B cell (primary cell): ENCODE data around the gene SP3. TPM values are rescaled to one million over a fixed set of nuclear protein-coding genes. Genes with fewer than 3 reads are reported as not detected.

Source experiments
- ATAC-seq: fragments of 200-7000 bp; cut with Tn5 transposase; one replicate; pipeline ENCODE4 v1.10.0; 2021; ENCODE audit warnings: low read depth, mild to moderate bottlenecking, moderate number of reproducible peaks, moderate library complexity
- CTCF ChIA-PET: fragments of 350-600 bp; sonication (Branson Sonifier 250); formaldehyde crosslinking; loops from one replicate; lab custom pipeline; 2021; ENCODE audit warnings: antibody characterized with exemption, inconsistent platforms; lab: Charles Lee
- POLR2A ChIA-PET: fragments of 350-600 bp; sonication (Branson Sonifier 250); formaldehyde crosslinking; loops from one replicate; lab custom pipeline; 2021; ENCODE audit warnings: antibody characterized with exemption; lab: Charles Lee
- DNase-seq: peaks from one replicate; pipeline ENCODE4 v3.0.0; 2013
- H2AFZ ChIP-seq: 2 replicates; pipeline ENCODE4 v1.6.1; 2012; ENCODE audit warnings: mild to moderate bottlenecking, low read depth, low read length; ENCODE audit not compliant: insufficient read depth, poor library complexity, severe bottlenecking
- H3K27ac ChIP-seq, 2 donors: 1 replicate in 1 of 2; 2 replicates in 1 of 2; pipeline ENCODE4 v1.5.1; 2012 to 2013; ENCODE audit warnings: low read length in 2 of 2, mild to moderate bottlenecking in 2 of 2, moderate library complexity in 1 of 2
- H3K27me3 ChIP-seq, 4 experiments: fragments of 200-600 bp in 1 of 4; sonication (generic) in 1 of 4; replicated peaks in 1 of 4; 1 replicate in 2 of 4; 2 replicates in 2 of 4; pipeline versions ENCODE4 v1.6.1 to v1.7.0; 2013 to 2016; ENCODE audit warnings: low read length in 3 of 4, mild to moderate bottlenecking in 2 of 4, mixed read lengths in 1 of 4, moderate library complexity in 1 of 4; ENCODE audit not compliant: insufficient read depth in 4 of 4, control insufficient read depth in 3 of 4; ENCODE audit errors: control extremely low read depth in 1 of 4
- H3K36me3 ChIP-seq, 2 experiments: replicated peaks in 1 of 2; 1 replicate in 1 of 2; 2 replicates in 1 of 2; pipeline versions ENCODE4 v1.6.1 to v1.7.1; 2013; ENCODE audit warnings: low read length in 1 of 2; ENCODE audit not compliant: insufficient read depth in 2 of 2, control insufficient read depth in 1 of 2; ENCODE audit errors: control extremely low read depth in 1 of 2, extremely low read depth in 1 of 2
- H3K4me1 ChIP-seq, 2 donors: fragments of 200-600 bp in 1 of 2; sonication (generic) in 1 of 2; 1 replicate in 1 of 2; 2 replicates in 1 of 2; pipeline versions ENCODE4 v1.5.1 to v1.6.1; 2013 to 2017; ENCODE audit warnings: low read length in 2 of 2; ENCODE audit not compliant: control insufficient read depth in 2 of 2, insufficient read depth in 2 of 2
- H3K4me2 ChIP-seq: replicated peaks from 2 replicates; pipeline ENCODE3; 2012; ENCODE audit warnings: mild to moderate bottlenecking, low read depth, low read length; ENCODE audit not compliant: poor library complexity, severe bottlenecking
- H3K4me3 ChIP-seq, 5 experiments: fragments of 200-600 bp in 1 of 5; sonication (generic) in 1 of 5; 1 replicate in 3 of 5; 2 replicates in 2 of 5; pipeline versions ENCODE4 v1.5.1 to v1.7.0; 2011 to 2016; ENCODE audit warnings: low read length in 4 of 5, mild to moderate bottlenecking in 4 of 5, low read depth in 2 of 5, control low read depth in 1 of 5, moderate library complexity in 1 of 5; ENCODE audit not compliant: insufficient read depth in 1 of 5; ENCODE audit errors: control extremely low read depth in 1 of 5, extremely low read depth in 1 of 5
- H3K79me2 ChIP-seq: fragments of 200-600 bp; sonication (generic); one replicate; pipeline ENCODE4 v1.6.0; 2016; ENCODE audit warnings: low read length; ENCODE audit not compliant: control insufficient read depth, insufficient read depth
- H3K9ac ChIP-seq: fragments of 200-600 bp; sonication (generic); 2 replicates; pipeline ENCODE4 v1.6.1; 2017; ENCODE audit warnings: mild to moderate bottlenecking, low read length, moderate library complexity
- H3K9me3 ChIP-seq, 3 donors: one replicate each; pipeline versions ENCODE4 v1.6.1 to v1.7.1; 2013; ENCODE audit warnings: low read length in 2 of 3; ENCODE audit not compliant: control insufficient read depth in 2 of 3, insufficient read depth in 1 of 3; ENCODE audit errors: control extremely low read depth in 1 of 3
- H4K20me1 ChIP-seq: 2 replicates; pipeline ENCODE4 v1.6.0; 2012; ENCODE audit warnings: mild to moderate bottlenecking, low read length; ENCODE audit not compliant: insufficient read depth, control insufficient read depth, poor library complexity, severe bottlenecking
- H3K27ac Mint-ChIP-seq: one replicate; pipeline ENCODE4 v1.8.0; 2021; ENCODE audit warnings: mixed read lengths
- H3K27me3 Mint-ChIP-seq: one replicate; pipeline ENCODE4 v1.8.0; 2021; ENCODE audit warnings: mixed read lengths
- H3K4me1 Mint-ChIP-seq: one replicate; pipeline ENCODE4 v1.8.0; 2021; ENCODE audit warnings: mixed read lengths
- H3K4me3 Mint-ChIP-seq: one replicate; pipeline ENCODE4 v1.8.0; 2021; ENCODE audit warnings: mixed read lengths
- H3K9me3 Mint-ChIP-seq: one replicate; pipeline ENCODE4 v1.8.0; 2022; ENCODE audit warnings: mixed read lengths; ENCODE audit not compliant: insufficient read depth
- CTCF ChIP-seq: fragments of 200-600 bp; IDR thresholded peaks from one replicate; pipeline ENCODE4 v1.8.0; 2022; ENCODE audit warnings: antibody characterized with exemption, mild to moderate bottlenecking
- EZH2 ChIP-seq: IDR thresholded peaks from 2 replicates; pipeline ENCODE4 v1.6.1; 2012; ENCODE audit warnings: borderline replicate concordance, low read depth, mild to moderate bottlenecking, moderate library complexity, low read length; ENCODE audit not compliant: insufficient read depth, poor library complexity, severe bottlenecking
- WGBS: methylation state at CpG from one replicate; pipeline ENCODE4 v1.1.5; 2013; ENCODE audit warnings: missing lambda C conversion rate; ENCODE audit not compliant: insufficient coverage; 5-methylcytosine and 5-hydroxymethylcytosine counted together
- intact Hi-C: fragments of 100-400 bp; cut with micrococcal nuclease; formaldehyde crosslinking; loops from one replicate; pipeline ENCODE4 v1.10.0; 2022
- polyA plus RNA-seq: library from polyadenylated mRNA; depleted of rRNA; stranded (reverse); fragments of >200 nt; gene quantifications from 2 replicates; pipeline ENCODE4 v1.2.3, GENCODE V29; 2012
- total RNA-seq, 2 donors: library from RNA; stranded (reverse); fragments of 120-200 nt in 1 of 2; gene quantifications; 1 replicate in 1 of 2; 2 replicates in 1 of 2; pipeline versions ENCODE4 v1.2.3 to v1.2.4, GENCODE V29; 2013 to 2022

SP3 gene
- total and polyA plus RNA-seq, 2 donors (not counting 1 experiment from before 2014, with no cell fraction given), result 31.9 to 152 TPM

GRCh38 chr2:173996766-173997165 is 31.6 kb upstream of the SP3 start:
- Histone ChIP-seq H4K20me1 (no peaks in the 10 kb centered on the region), H3K36me3 (no peaks in the 10 kb centered on the region), H3K9ac (no peak overlapping the region), H3K27ac (peak overlapping the region; percentile 25 to 58), H3K9me3 (peaks cover 0 to 3% (median 0%) of the 10 kb centered on the region in 3 donors), H3K79me2 (no peaks in the 10 kb centered on the region), H3K27me3 (no peaks in the 10 kb centered on the region), H3K4me2 (peak overlapping the region; percentile 31), H2AFZ (no peak overlapping the region), H3K4me3 (no peak overlapping the region), H3K4me1 (peaks cover 26 to 27% of the 10 kb centered on the region in 2 donors)
- POLR2A ChIA-PET, result interaction anchor here (1.1 to 1.4 kb wide), 2 partner anchors 15 to 31 kb away, joined by 3 to 6 read pairs; partner anchors contain the start of gene SP3
- intact Hi-C loops, result loop anchor here (1.0 to 2.0 kb wide), 2 partner anchors 31 to 42 kb away; partner anchors contain the start of gene SP3
- Mint-ChIP-seq H3K27me3 (no peaks in the 10 kb centered on the region), H3K4me1 (peaks cover 34% of the 10 kb centered on the region), H3K27ac (peak overlapping the region; percentile 84), H3K9me3 (no peaks in the 10 kb centered on the region), H3K4me3 (peak overlapping the region; percentile 30)
- ATAC-seq (no peak), DNase-seq (no peak)
- TF ChIP-seq EZH2, result no peak
- no peak for TF ChIP-seq CTCF
- WGBS, result 90% methylated on average over 2 of the region's 2 CpGs
- CTCF ChIA-PET, result interaction anchor here (0.5 to 1.4 kb wide), 4 partner anchors 9 to 58 kb away, joined by 3 to 7 read pairs (median 4); no protein-coding TSS in a partner anchor

DNA sequence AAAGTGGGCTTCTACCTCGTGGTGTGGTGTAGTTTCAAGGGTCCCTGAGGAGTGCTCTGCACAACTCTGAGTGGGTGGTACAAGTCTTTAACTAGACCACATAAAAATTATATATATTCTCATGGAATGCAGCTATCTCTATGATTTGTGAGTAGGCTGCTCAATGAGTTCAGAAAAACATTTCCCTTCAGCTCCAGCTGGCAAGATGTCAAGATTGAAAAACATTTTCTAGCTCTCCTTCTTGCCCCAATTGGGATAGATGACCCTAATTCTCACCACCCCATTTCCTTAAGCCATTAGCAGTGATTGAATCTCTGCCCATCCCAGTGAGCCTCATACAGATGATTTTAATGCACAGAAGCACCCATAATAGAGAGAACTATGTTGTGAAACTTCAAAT is 28.3 kb upstream of the SP3 start:
- Histone ChIP-seq H4K20me1 (no peaks in the 10 kb centered on the region), H3K4me2 (no peak overlapping the region), H3K4me3 (no peak overlapping the region), H3K27me3 (no peaks in the 10 kb centered on the region), H3K9ac (no peak overlapping the region), H3K36me3 (no peaks in the 10 kb centered on the region), H3K9me3 (peaks cover 0 to 3% (median 0%) of the 10 kb centered on the region in 3 donors), H3K79me2 (no peaks in the 10 kb centered on the region), H2AFZ (no peak overlapping the region), H3K27ac (no peak overlapping the region), H3K4me1 (peaks cover 48 to 49% of the 10 kb centered on the region in 2 donors)
- TF ChIP-seq EZH2, result no peak
- TF ChIP-seq CTCF, result no peak
- DNase-seq, result no peak
- Mint-ChIP-seq H3K27ac (no peak overlapping the region), H3K27me3 (no peaks in the 10 kb centered on the region), H3K4me1 (peaks cover 58% of the 10 kb centered on the region), H3K4me3 (no peak overlapping the region), H3K9me3 (no peaks in the 10 kb centered on the region)
- POLR2A ChIA-PET, result no interaction called here
- CTCF ChIA-PET, result interaction anchor here (0.5 kb wide), 1 partner anchor 199 kb away, joined by 5 read pairs; no protein-coding TSS in a partner anchor
- no peak for ATAC-seq
- intact Hi-C loops, result no loop called here
- no CpG with 5 or more reads among the region's 1 CpG for WGBS
